ENCODE measurements around the gene RAD50. TPM values are rescaled to one million over a fixed set of nuclear protein-coding genes. Genes with fewer than 3 reads are reported as not detected.
"Not testable (repeated sequence)": the region's sequence is repeated elsewhere in the genome, so short reads cannot be mapped to it uniquely, and the experiment has no call there.

RAD50 gene
- polyA plus RNA-seq (ENCODE audit: insufficient read length in 12 of 12), result 10 to 100 TPM in 11 of 12 donors, not detected in 1; 18.1 to 37.4 (median 25.8) TPM
- long read RNA-seq, donor 1, result 0 reads
- long read RNA-seq, donor 2, result 0 reads
- long read RNA-seq, donor 3, result 0 reads
- long read RNA-seq, donor 4, result 0 reads
- long read RNA-seq, donor 5, full-length matches to known transcripts, result 1 of 19 reads
- long read RNA-seq, donor 5, partial matches to known transcripts, result 18 of 19 reads
- long read RNA-seq, donor 5, other reads (novel, unspliced or antisense), result 0 of 19 reads
- long read RNA-seq, donor 6, result 0 reads
- long read RNA-seq, donor 7, result 0 reads
- long read RNA-seq, donor 8, full-length matches to known transcripts, result 1 of 7 reads
- long read RNA-seq, donor 8, partial matches to known transcripts, result 6 of 7 reads
- long read RNA-seq, donor 8, other reads (novel, unspliced or antisense), result 0 of 7 reads
- long read RNA-seq, donor 9, result 0 reads
- long read RNA-seq, donor 10, result 0 reads
- long read RNA-seq, donor 11, result 0 reads

GRCh38 chr5:132556763-132557477 is at the start of gene RAD50:
TSS of gene RAD50 (plus strand) at chr5:132556977. CDS start at chr5:132557325, 348 bp downstream.
- DNase-seq, result peak; percentile 92

GRCh38 chr5:132510076-132510475 is 46.7 kb upstream of the RAD50 start:
- no peak for DNase-seq

- not testable (repeated sequence) for DNase-seq
Observed at GRCh38 chr5:132513618-132514336, 43.0 kb upstream of the RAD50 start.

- not testable (repeated sequence) for DNase-seq
Observed at GRCh38 chr5:132522067-132522466, 34.7 kb upstream of the RAD50 start.

GRCh38 chr5:132524877-132525276 is 31.9 kb upstream of the RAD50 start:
- not testable (repeated sequence) for DNase-seq

GRCh38 chr5:132525299-132525724 is 31.5 kb upstream of the RAD50 start:
- no peak for DNase-seq

GRCh38 chr5:132526290-132526973 is 30.3 kb upstream of the RAD50 start:
- peak; percentile 49 for DNase-seq

GRCh38 chr5:132526974-132527564 is 29.7 kb upstream of the RAD50 start:
- DNase-seq, result no peak

- DNase-seq, result no peak
Observed at GRCh38 chr5:132528021-132528420, 28.8 kb upstream of the RAD50 start.

- no peak for DNase-seq
Observed at GRCh38 chr5:132528866-132529634, 27.7 kb upstream of the RAD50 start.

GRCh38 chr5:132530946-132531345 is 25.8 kb upstream of the RAD50 start:
- DNase-seq, result no peak

- DNase-seq, result no peak
Observed at GRCh38 chr5:132539716-132540115, 17.1 kb upstream of the RAD50 start.

- no peak for DNase-seq
Observed at GRCh38 chr5:132540149-132540548, 16.6 kb upstream of the RAD50 start.

- no peak for DNase-seq
Observed at GRCh38 chr5:132540764-132541163, 16.0 kb upstream of the RAD50 start.

- DNase-seq, result no peak
Observed at GRCh38 chr5:132543472-132544201, 13.1 kb upstream of the RAD50 start, which contains the start of gene IL5. TSS of gene IL5 (minus strand) at chr5:132543522. CDS start at chr5:132543478, 44 bp downstream.

GRCh38 chr5:132546108-132546507 is 10.7 kb upstream of the RAD50 start:
- DNase-seq, result no peak

- DNase-seq, result no peak
Observed at GRCh38 chr5:132547269-132547668, 9.5 kb upstream of the RAD50 start.

GRCh38 chr5:132548834-132549233 is 7.9 kb upstream of the RAD50 start:
- DNase-seq, result not testable (repeated sequence)

- DNase-seq, result no peak
Observed at GRCh38 chr5:132549576-132549975, 7.2 kb upstream of the RAD50 start.
